Stimulated activated CD4-positive, alpha-beta T cell treated with anti-CD3 and anti-CD28 coated beads, TNF-alpha, amount 100 ng/mL, for 4 hours (primary cell): Measurements from ENCODE around the gene SCG5.

Experiments used
- DNase-seq, 3 experiments: peaks; one replicate each; pipeline ENCODE4 v3.0.0-alpha.2; 2020; ENCODE audit warnings: low read depth in 3 of 3

Gene SCG5

DNA sequence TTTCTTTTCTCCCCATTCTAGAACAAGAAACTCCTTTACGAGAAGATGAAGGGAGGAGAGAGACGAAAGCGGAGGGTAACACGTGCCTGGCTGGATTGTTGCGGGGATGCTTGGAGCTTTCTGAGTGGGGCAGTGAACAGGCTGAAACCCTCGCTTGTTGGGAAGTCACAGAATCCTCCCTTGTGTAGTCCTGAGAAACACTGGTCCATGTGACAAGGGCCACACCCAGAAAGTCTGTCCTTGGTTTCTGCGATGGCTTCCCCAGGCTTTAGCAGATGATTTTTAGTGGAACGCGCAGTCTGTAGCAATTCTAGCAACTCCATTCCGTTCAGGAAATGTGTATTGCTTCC lies 50.2 kb downstream of the SCG5 start:
- DNase-seq: no peak

GRCh38 chr15:32692286-32692685 lies 50.8 kb downstream of the SCG5 start:
- DNase-seq: no peak

DNA sequence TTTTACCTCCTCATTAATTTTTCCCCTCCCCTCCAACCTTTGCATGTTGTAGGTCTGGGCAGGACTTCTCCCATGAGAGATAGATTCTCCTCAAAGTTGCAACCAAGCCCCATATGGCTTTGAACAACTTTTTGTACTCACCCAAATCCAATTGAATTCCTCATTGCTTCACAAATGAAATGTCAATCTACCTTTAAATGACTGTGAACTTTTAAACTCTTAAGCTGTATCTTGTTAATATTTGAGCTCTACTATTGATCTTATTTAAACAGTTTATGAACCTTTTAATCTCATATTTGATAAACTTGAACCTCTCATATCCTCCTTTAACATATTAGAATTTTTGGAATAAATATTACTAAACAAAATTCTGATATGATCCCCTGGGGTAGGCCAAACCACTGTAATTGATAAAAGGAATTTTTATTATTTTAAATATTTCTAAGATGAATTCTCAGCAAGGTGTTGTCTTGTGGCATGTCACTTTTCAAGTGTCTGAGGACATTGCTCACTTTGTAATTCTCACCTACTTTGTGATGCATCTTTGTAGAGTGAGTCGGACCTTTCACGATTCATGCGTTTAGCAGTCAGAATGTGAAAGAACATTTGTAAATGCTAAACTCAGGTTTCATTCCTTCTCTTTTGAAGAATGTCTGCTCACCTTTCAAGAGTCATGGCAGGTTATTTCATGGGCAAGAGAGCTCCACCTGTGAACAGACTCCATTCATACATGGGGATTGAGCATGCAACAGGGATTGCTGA lies 52.9 kb downstream of the SCG5 start:
- no peak for DNase-seq

DNA sequence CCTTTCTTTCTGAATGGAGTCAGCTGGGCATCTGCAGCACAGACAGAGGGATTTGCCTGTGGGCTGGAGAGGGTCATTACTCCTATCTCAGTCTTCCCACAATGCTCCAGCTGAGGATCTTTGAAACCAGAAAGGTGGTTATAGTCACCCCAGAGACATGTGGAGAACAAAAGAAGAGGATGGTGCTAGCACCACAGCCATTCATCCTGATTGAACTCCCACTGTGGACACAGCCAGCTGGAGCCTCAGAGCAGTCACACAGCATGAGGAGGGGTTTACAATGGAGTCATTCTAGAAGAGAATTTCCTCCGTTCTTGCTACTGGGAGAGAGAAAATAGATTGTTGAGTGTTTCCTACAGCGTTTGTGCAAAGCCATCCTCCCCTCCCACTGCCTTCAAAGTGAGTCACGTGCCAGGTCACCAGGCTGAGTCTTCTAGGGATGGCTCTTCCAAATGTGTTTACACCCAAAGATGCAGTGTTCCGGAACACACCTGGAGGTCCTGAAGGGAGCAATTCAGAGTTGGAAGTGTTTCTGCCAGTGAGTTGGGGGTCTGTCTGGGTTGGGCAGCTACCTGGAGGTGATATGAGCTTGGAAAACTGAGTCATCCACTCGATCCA lies 57.4 kb downstream of the SCG5 start:
- no peak for DNase-seq

DNA sequence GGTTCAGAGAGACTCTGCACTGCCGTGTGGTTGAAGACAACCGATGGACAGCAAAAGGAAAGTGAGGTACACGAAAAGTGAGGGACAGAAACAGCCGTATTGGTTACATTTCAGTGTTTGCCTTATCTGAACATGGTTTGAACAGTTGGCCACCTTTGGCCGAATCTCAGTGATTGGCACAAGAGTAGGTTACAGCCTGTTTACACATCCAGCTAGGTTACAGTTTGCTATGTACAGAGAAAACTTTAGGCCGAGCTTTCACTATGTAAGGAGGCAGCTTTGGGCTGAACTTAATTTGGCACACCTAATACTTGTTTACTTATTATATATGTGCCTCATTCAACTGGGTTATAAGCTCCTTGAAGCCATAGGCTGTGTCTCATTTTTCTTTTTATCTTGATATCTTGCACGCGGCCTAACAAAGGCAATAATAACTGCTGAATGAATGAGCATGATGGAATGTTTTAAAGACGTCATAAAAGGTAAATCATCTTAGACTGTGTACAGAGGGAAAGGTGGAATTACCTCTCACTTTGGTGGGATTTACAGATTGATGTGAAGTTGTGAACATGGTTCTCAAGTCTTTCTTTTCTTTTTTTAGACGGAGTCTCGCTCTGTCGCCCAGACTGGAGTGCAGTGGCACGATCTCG lies 59.1 kb downstream of the SCG5 start:
- DNase-seq: no peak

GRCh38 chr15:32701863-32702262 lies 60.4 kb downstream of the SCG5 start:
- DNase-seq: no peak

DNA sequence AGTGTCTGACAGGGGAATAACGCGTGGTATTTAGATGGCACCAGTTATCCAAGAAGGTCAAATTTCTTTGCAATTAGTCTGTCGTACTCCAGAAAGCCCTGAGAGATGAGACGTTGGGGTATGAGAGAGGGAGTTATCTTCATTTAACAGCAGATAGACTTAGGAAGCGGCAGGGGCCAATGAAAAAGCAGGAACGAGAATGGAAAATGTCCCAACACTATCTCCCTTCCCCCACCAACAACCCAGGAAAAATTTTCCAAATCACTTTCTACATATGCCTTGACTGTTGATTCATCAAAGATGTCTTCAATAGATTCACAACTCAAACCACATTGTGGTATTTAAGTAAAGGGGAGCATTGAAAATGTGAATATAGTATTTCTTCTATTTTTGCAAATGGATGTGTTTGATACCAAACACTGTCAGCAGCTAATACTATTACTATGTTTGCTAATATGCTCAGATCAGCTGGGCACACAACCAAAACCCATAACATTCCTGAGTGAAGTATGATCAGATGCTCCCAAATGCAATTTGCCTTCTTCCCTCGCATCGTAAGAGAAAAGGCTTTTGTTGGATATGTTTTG lies 63.0 kb downstream of the SCG5 start:
- DNase-seq: no peak

DNA sequence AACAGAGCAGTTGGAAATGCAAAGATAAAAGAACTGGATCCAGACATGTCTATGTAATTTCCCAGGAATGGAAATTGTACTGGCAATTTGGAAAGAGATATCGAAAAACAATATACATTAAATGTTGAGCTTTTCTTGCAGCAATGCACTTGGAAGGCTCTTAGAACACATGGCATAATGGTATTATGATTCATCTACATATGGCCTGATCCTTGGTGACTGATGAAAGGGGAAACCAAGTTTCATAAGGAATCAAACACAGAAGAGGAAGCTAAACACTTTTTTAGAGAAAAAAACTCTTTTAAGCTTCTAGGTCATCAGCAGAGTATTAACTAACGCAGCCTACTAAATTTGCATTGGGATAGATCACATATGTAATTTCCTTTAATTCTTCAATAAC lies 63.9 kb downstream of the SCG5 start:
- no peak for DNase-seq

DNA sequence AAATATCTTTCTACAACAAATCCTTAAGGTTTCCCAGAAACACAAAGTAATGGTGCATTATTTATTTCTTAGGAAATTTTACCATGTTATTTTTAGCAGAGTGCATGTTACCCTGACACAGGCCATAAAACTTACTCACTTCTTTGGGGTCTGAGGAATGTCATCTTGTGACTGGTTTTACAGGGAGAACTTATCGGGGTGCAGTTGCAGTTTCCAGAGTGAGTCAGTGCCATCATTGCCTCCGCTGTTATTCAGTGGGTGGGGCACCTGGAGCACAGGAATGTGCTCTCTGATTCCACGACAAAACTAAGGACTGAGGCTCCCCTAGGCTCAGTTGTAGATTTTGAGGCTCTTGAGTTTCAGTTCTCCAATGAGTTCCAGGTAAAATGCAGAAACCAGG lies 65.2 kb downstream of the SCG5 start:
- DNase-seq: no peak

DNA sequence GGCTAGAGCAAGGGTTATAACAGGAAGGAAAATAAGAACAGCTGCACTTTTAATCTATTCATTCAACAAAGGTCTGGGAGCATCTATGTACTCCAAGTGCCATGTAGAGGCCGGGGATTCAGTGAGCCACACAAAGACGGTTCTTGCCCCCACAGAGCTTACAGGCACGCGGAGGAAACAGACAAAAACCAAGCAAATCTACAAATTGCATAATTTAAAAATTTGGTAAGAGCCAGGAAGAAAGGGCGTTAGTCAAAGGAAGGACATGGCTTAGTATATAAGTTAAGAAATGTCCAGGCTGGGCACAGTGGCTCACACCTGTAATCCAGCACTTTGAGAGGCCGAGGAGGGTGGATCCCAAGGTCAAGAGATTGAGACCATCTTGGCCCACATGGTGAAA lies 65.9 kb downstream of the SCG5 start:
- DNase-seq: no peak

GRCh38 chr15:32709295-32710033 lies 68.0 kb downstream of the SCG5 start:
- DNase-seq: no peak

DNA sequence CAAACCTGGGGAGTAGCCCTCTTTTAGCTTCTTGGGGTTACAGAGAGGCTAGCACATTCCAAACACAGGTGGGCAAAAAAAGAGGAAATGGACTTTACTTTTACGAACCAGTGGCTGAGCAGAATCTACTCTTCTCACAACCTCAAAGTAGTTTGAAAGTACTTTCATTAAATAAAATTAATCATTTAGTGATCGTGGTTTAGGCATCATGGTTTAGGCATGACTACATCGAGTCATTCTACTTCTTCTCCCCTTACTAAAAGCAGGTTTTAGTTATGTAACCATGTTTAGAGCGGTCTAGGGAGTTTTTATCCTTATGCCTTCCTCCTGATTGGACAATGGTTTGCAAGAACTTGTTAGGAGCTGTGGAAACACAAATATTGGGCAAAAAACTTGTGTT lies 73.8 kb downstream of the SCG5 start:
- no peak for DNase-seq

DNA sequence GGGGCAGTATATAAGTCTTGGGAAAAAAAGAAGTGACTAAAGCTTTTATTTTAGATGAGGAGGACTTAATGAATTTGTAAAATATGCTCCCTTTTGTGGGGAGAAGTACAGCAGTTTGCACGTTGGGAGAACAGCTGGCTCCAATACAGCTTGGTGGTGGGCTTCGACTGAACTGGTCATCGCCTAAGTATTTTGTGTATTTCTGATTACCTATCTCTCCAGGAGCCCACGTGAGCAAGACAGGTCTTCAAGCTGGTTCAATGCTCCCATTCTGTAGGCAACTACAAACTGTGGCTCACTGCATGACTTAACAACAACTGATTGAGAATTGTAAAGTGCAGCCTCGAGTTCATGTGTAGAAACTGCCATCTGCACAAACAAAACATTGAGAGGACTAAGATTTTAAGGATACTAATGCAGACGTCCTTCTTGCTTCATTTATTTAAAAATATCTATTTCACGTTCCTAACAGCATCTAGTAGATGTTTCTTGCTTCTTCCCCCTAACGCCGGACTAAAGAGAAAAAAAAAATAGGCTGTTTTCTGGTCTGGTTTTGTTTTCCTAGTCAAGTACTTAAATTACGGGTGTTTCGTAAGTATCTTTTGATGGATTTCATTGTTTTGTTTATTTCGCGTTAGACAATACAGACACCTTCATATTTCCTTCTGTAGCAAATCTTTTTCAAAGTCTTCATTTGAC lies 74.9 kb downstream of the SCG5 start:
- DNase-seq: no peak

GRCh38 chr15:32716915-32717425 lies 75.5 kb downstream of the SCG5 start:
- no peak for DNase-seq

- DNase-seq: no peak
These were observed 76.1 kb downstream of the SCG5 start, which contains the start of gene GREM1 for GRCh38 chr15:32717426-32718226. GREM1 (plus strand) TSS chr15:32718004; CDS start chr15:32730691, 12,687 bp downstream.

DNA sequence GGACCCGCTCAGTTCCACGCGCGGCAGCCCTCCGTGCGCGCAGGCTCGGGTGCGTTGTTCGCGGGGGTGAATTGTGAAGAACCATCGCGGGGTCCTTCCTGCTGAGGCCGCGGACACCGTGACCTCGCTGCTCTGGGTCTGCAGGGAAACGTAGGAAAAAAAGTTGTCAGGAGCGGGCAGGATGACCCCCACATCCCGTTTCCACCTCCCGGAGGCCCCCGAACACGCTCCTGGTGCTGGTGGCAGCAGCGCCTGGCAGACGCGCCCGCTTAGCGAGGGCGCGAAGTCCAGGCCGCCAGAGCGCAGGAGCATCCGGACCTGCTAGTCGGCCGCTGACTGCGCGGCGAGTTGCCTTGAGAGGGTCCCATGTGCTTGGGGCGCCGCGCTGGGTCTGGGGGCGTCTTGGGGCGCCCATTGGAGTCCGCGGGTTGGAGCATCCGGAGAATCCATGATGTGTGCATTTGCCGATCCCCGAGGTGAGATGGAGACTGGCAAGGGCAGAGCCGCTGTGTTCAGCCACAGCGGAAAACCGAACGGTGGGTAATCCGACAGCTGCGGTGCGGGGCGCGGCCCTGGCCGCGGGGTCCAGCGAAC lies 76.8 kb downstream of the SCG5 start:
- no peak for DNase-seq

GRCh38 chr15:32718821-32719716 lies 77.6 kb downstream of the SCG5 start:
- DNase-seq: no peak

- DNase-seq: no peak
These were observed 80.1 kb downstream of the SCG5 start for GRCh38 chr15:32721596-32721995.

- DNase-seq: no peak
These were observed 80.6 kb downstream of the SCG5 start for GRCh38 chr15:32722136-32722535.
